ENCODE measurements around the gene CRB1.

GRCh38 chr1:197424380-197424779 is 156.3 kb downstream of the CRB1 start:
- TF ChIP-seq CTCF (conservative IDR thresholded peaks at IDR 0.05; ENCODE audit: low read length) (no peak), EZH2phosphoT487 (IDR thresholded peaks at IDR 0.05; ENCODE audit: borderline replicate concordance) (no peak)

Measured in Loucy (cell line).